Endodermal cell (in vitro differentiated cells): ENCODE measurements around the gene FLAD1. TPM values are rescaled to one million over a fixed set of nuclear protein-coding genes. Genes with fewer than 3 reads are reported as not detected.

ENCODE experiments used
- DNase-seq: peaks from one replicate; pipeline ENCODE4 v3.0.0-alpha.2; 2017
- H3K27ac ChIP-seq: 2 replicates; pipeline ENCODE4 v1.5.1; 2013; ENCODE audit warnings: mild to moderate bottlenecking, low read depth, low read length, moderate library complexity
- H3K27me3 ChIP-seq: 2 replicates; pipeline ENCODE4 v1.6.1; 2013; ENCODE audit warnings: mild to moderate bottlenecking, low read length, moderate library complexity; ENCODE audit not compliant: insufficient read depth, control insufficient read depth, poor library complexity, severe bottlenecking
- H3K36me3 ChIP-seq: 2 replicates; pipeline ENCODE4 v1.7.0; 2013; ENCODE audit warnings: mild to moderate bottlenecking, low read length, moderate library complexity; ENCODE audit not compliant: control insufficient read depth, insufficient read depth
- H3K4me1 ChIP-seq: one replicate; pipeline ENCODE4 v1.7.0; 2013; ENCODE audit warnings: low read length; ENCODE audit not compliant: control insufficient read depth, insufficient read depth
- H3K4me3 ChIP-seq: 2 replicates; pipeline ENCODE4 v1.5.1; 2013; ENCODE audit warnings: mild to moderate bottlenecking, low read length, moderate library complexity
- H3K9ac ChIP-seq: 2 replicates; pipeline ENCODE4 v1.6.1; 2013; ENCODE audit warnings: mild to moderate bottlenecking, low read length, moderate library complexity; ENCODE audit not compliant: poor library complexity, severe bottlenecking; ENCODE audit errors: extremely low read depth
- H3K9me3 ChIP-seq: 2 replicates; pipeline ENCODE4 v1.6.1; 2013; ENCODE audit warnings: mild to moderate bottlenecking, low read length, moderate library complexity; ENCODE audit not compliant: control insufficient read depth
- H3K27ac Mint-ChIP-seq: 2 replicates; pipeline ENCODE4 v1.8.0; 2020; ENCODE audit warnings: mixed read lengths
- H3K27me3 Mint-ChIP-seq: 2 replicates; pipeline ENCODE4 v1.8.0; 2021; ENCODE audit warnings: mild to moderate bottlenecking, mixed read lengths; ENCODE audit not compliant: insufficient read depth
- H3K36me3 Mint-ChIP-seq: 2 replicates; pipeline ENCODE4 v1.8.0; 2020; ENCODE audit warnings: low read depth, mixed read lengths
- H3K4me1 Mint-ChIP-seq: 2 replicates; pipeline ENCODE4 v1.8.0; 2020; ENCODE audit warnings: mixed read lengths
- H3K4me3 Mint-ChIP-seq: 2 replicates; pipeline ENCODE4 v1.8.0; 2020; ENCODE audit warnings: mild to moderate bottlenecking, moderate library complexity, mixed read lengths
- H3K9me3 Mint-ChIP-seq: 2 replicates; pipeline ENCODE4 v1.8.0; 2020; ENCODE audit warnings: mild to moderate bottlenecking, mixed read lengths
- WGBS, 2 experiments: methylation state at CpG; one replicate each; pipeline versions ENCODE4 v1.1.5 to v1.1.7; 2013; ENCODE audit warnings: missing lambda C conversion rate in 2 of 2, mixed read lengths in 1 of 2; ENCODE audit not compliant: insufficient coverage in 1 of 2, insufficient read length in 1 of 2; 5-methylcytosine and 5-hydroxymethylcytosine counted together
- total RNA-seq, 2 donors: library from RNA; stranded (reverse); fragmentation: NEBNext Ultra II Directional in 1 of 2; extraction: Animal tissue kit (Norgen Biotek cat#: 25700) in 1 of 2; gene quantifications; 2 replicates in 1 of 2; 3 replicates in 1 of 2; pipeline ENCODE4 v1.2.1, GENCODE V29; 2021
- TF ChIP-seq, protein P1 (sequence below): fragments of 200-600 bp; sonication (generic); conservative IDR thresholded peaks from 2 replicates; pipeline ENCODE4 v1.5.0; 2021; ENCODE audit warnings: antibody characterized with exemption, mild to moderate bottlenecking

Gene FLAD1
- total RNA-seq, 2 donors from 2014 or later = 61.9 to 65.0 TPM

- peaks cover 4% of the 10 kb centered on the region for H3K4me1 Mint-ChIP-seq
- TF ChIP-seq, protein P1, sequence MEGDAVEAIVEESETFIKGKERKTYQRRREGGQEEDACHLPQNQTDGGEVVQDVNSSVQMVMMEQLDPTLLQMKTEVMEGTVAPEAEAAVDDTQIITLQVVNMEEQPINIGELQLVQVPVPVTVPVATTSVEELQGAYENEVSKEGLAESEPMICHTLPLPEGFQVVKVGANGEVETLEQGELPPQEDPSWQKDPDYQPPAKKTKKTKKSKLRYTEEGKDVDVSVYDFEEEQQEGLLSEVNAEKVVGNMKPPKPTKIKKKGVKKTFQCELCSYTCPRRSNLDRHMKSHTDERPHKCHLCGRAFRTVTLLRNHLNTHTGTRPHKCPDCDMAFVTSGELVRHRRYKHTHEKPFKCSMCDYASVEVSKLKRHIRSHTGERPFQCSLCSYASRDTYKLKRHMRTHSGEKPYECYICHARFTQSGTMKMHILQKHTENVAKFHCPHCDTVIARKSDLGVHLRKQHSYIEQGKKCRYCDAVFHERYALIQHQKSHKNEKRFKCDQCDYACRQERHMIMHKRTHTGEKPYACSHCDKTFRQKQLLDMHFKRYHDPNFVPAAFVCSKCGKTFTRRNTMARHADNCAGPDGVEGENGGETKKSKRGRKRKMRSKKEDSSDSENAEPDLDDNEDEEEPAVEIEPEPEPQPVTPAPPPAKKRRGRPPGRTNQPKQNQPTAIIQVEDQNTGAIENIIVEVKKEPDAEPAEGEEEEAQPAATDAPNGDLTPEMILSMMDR = peak; percentile 59
- peaks cover 23% of the 10 kb centered on the region for H3K36me3 Mint-ChIP-seq
- Histone ChIP-seq H3K27ac (peak overlapping the region; percentile 18), H3K9me3 (no peaks in the 10 kb centered on the region), H3K4me1 (no peaks in the 10 kb centered on the region), H3K36me3 (peaks cover 25% of the 10 kb centered on the region), H3K27me3 (no peaks in the 10 kb centered on the region), H3K9ac (no peak overlapping the region), H3K4me3 (no peak overlapping the region)
- H3K27ac Mint-ChIP-seq = no peak overlapping the region
- H3K4me3 Mint-ChIP-seq = no peak overlapping the region
- 94 to 97% methylated on average over 6 to 14 of the region's 14 CpGs for WGBS, 2 experiments
- DNase-seq = peak; percentile 73
- H3K9me3 Mint-ChIP-seq = no peaks in the 10 kb centered on the region
- peaks cover 3% of the 10 kb centered on the region for H3K27me3 Mint-ChIP-seq
Observed at GRCh38 chr1:154992721-154993571, 9.8 kb downstream of the FLAD1 start.

- H3K27ac Mint-ChIP-seq = peak within 1 kb of the TSS; percentile 33
- H3K4me1 Mint-ChIP-seq = peaks cover 5% of the 10 kb centered on the region
- WGBS, 2 experiments = 90 to 100% methylated on average over 5 to 8 of the region's 8 CpGs
- no peaks in the 10 kb centered on the region for H3K4me1 ChIP-seq
- no peaks in the 10 kb centered on the region for H3K9me3 ChIP-seq
- H3K27me3 Mint-ChIP-seq = peaks cover 3% of the 10 kb centered on the region
- H3K27me3 ChIP-seq = no peaks in the 10 kb centered on the region
- H3K4me3 ChIP-seq = no peak within 1 kb of the TSS
- no peak within 1 kb of the TSS for H3K9ac ChIP-seq
- H3K4me3 Mint-ChIP-seq = no peak within 1 kb of the TSS
- H3K9me3 Mint-ChIP-seq = no peaks in the 10 kb centered on the region
- H3K27ac ChIP-seq = peak within 1 kb of the TSS; percentile 18
- DNase-seq = no peak
- peaks cover 16% of the 10 kb centered on the region for H3K36me3 Mint-ChIP-seq
- peaks cover 18% of the 10 kb centered on the region for H3K36me3 ChIP-seq
- TF ChIP-seq, protein P1 = no peak
Observed at GRCh38 chr1:154993572-154994268, 10.6 kb downstream of the FLAD1 start, which contains the start of gene LENEP. Gene LENEP, plus strand, starts transcription at chr1:154993586. Its CDS starts 22 bp downstream, at chr1:154993608.

DNA sequence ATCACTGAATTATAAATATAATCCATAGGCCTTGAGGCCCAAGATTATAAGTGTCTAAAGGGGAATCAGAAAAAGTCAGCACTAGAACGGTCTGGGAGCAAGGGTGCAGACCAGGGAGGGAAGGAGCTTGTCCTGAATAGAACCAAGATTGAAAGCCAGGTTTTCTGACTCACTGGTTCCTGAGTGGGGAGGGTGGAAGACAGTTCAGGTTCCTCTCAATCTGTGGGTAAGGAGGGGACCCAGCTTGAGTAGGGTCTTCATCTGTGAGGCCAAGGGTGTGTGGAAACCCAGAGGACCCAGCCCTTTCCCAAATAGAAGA lies 11.1 kb downstream of the FLAD1 start:
- TF ChIP-seq, protein P1 = no peak
- peaks cover 12% of the 10 kb centered on the region for H3K36me3 Mint-ChIP-seq
- H3K4me1 Mint-ChIP-seq = peaks cover 7% of the 10 kb centered on the region
- no peaks in the 10 kb centered on the region for H3K9me3 Mint-ChIP-seq
- Histone ChIP-seq H3K27ac (no peak overlapping the region), H3K9ac (no peak overlapping the region), H3K4me3 (no peak overlapping the region), H3K9me3 (no peaks in the 10 kb centered on the region), H3K36me3 (peaks cover 13% of the 10 kb centered on the region), H3K27me3 (no peaks in the 10 kb centered on the region), H3K4me1 (no peaks in the 10 kb centered on the region)
- H3K27me3 Mint-ChIP-seq = peaks cover 6% of the 10 kb centered on the region
- peak overlapping the region; percentile 33 for H3K27ac Mint-ChIP-seq
- DNase-seq = no peak
- H3K4me3 Mint-ChIP-seq = no peak overlapping the region
- WGBS, 2 experiments = 82 to 92% methylated on average over 1 of the region's 1 CpG
